OCI-LY3 (cell line): Measurements from ENCODE around the gene GSTM2.

Experiments used
- CTCF ChIP-seq: fragments of 200-600, 300-600 bp; sonication (generic); IDR thresholded peaks from 2 replicates; pipeline ENCODE4 v1.5.1; 2014; ENCODE audit warnings: antibody characterized with exemption, low read length, low read depth
- EZH2phosphoT487 ChIP-seq: fragments of 200-600 bp; shearing (Covaris generic); IDR thresholded peaks from 2 replicates; pipeline ENCODE4 v1.6.1; 2018; ENCODE audit warnings: antibody characterized with exemption, mixed run types, low read depth

- TF ChIP-seq CTCF (no peak), EZH2phosphoT487 (no peak)
Observed at GRCh38 chr1:109618661-109619575, 48.9 kb upstream of the GSTM2 start.
